Measurements from ENCODE around the gene TMEM170A. TPM values are rescaled to one million over a fixed set of nuclear protein-coding genes. Genes with fewer than 3 reads are reported as not detected.

Gene TMEM170A
- total and polyA plus RNA-seq, 2 of the 13 experiments (the other 11 are each of a cell fraction or from before 2014, with no cell fraction given) = 35.7 to 39.7 TPM

GRCh38 chr16:75464122-75464918 lies at the start of gene TMEM170A (continued):
- TF ChIP-seq TAF15 (IDR thresholded peaks at IDR 0.05; ENCODE audit: low read depth, low read length, poor library complexity, severe bottlenecking) (peak; percentile 54), U2AF1 (optimal IDR thresholded peaks at IDR 0.05; ENCODE audit: low read depth, low read length) (no peak), MLLT10 (CRISPR knock-in tag; IDR thresholded peaks at IDR 0.05) (no peak), TRIM24 (CRISPR knock-in tag; IDR thresholded peaks at IDR 0.05) (no peak), HOMEZ (CRISPR knock-in tag; IDR thresholded peaks at IDR 0.05; ENCODE audit: low read depth) (peak; percentile 97), ZNF816 (CRISPR knock-in tag; IDR thresholded peaks at IDR 0.05; ENCODE audit: borderline replicate concordance) (peak; percentile 38; the same call in 1 of the 2 replicates), RXRB (CRISPR knock-in tag; IDR thresholded peaks at IDR 0.05; ENCODE audit: borderline replicate concordance) (peak; percentile 82), CEBPG (CRISPR knock-in tag; IDR thresholded peaks at IDR 0.05) (peak; percentile 85), ZNF7 (CRISPR knock-in tag; IDR thresholded peaks at IDR 0.05) (no peak), ZNF775 (CRISPR knock-in tag; IDR thresholded peaks at IDR 0.05; ENCODE audit: borderline replicate concordance) (no peak), ZUFSP (CRISPR knock-in tag; IDR thresholded peaks at IDR 0.05; ENCODE audit: borderline replicate concordance) (no peak), HIVEP1 (CRISPR knock-in tag; IDR thresholded peaks at IDR 0.05) (peak; percentile 80; the same call in 1 of the 2 replicates), HCFC1 (IDR thresholded peaks at IDR 0.05; ENCODE audit: low read depth, low read length) (peak; percentile 49; the same call in 1 of the 2 replicates), JDP2 (CRISPR knock-in tag; IDR thresholded peaks at IDR 0.05; ENCODE audit: borderline replicate concordance) (no peak), ZNF546 (CRISPR knock-in tag; conservative IDR thresholded peaks at IDR 0.05) (peak; percentile 87), ZSCAN25 (CRISPR knock-in tag; IDR thresholded peaks at IDR 0.05) (peak; percentile 75), DMTF1 (CRISPR knock-in tag; IDR thresholded peaks at IDR 0.05) (no peak), TBL1XR1 (IDR thresholded peaks at IDR 0.05; ENCODE audit: borderline replicate concordance, low read length, partially characterized antibody) (peak; percentile 79)
- TF ChIP-seq, protein P1, sequence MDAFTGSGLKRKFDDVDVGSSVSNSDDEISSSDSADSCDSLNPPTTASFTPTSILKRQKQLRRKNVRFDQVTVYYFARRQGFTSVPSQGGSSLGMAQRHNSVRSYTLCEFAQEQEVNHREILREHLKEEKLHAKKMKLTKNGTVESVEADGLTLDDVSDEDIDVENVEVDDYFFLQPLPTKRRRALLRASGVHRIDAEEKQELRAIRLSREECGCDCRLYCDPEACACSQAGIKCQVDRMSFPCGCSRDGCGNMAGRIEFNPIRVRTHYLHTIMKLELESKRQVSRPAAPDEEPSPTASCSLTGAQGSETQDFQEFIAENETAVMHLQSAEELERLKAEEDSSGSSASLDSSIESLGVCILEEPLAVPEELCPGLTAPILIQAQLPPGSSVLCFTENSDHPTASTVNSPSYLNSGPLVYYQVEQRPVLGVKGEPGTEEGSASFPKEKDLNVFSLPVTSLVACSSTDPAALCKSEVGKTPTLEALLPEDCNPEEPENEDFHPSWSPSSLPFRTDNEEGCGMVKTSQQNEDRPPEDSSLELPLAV (CRISPR knock-in tag; conservative IDR thresholded peaks at IDR 0.05; ENCODE audit: low read depth) = no peak
- TF ChIP-seq, protein P2, sequence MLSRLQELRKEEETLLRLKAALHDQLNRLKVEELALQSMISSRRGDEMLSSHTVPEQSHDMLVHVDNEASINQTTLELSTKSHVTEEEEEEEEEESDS (CRISPR knock-in tag; IDR thresholded peaks at IDR 0.05; ENCODE audit: borderline replicate concordance) = peak; percentile 56; the same call in 1 of the 2 replicates
- TF ChIP-seq, protein P3, sequence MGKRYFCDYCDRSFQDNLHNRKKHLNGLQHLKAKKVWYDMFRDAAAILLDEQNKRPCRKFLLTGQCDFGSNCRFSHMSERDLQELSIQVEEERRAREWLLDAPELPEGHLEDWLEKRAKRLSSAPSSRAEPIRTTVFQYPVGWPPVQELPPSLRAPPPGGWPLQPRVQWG (CRISPR knock-in tag; IDR thresholded peaks at IDR 0.05; ENCODE audit: borderline replicate concordance, low read depth) = no peak
